ENCODE measurements around the gene CA11.
"Not testable (repeated sequence)": the region's sequence is repeated elsewhere in the genome, so short reads cannot be mapped to it uniquely, and the experiment has no call there.

CA11 gene

DNA sequence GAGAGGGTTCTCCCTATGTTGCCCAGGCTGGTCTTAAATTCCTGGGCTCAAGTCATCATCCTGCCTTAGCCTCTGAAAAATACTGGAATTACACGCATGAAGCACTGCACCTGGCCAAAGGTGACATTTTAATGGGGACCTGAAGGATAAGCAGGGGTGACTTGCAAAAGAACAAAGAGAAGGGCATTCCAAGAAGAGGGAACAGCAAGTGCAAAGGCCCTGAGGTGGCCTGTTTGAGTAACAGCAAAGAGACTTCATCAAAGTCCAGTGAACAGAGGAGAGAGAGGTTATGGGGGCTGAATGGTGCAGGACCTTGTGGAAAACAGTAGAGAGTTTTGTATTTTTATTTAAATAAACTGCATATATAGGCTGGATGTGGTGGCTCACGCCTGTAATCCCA is 4.1 kb downstream of the CA11 start:
- DNase-seq (ENCODE audit: low spot score), result no peak

GRCh38 chr19:48639483-48640375 is 6.3 kb downstream of the CA11 start:
- DNase-seq (ENCODE audit: low spot score), result peak; percentile 58

DNA sequence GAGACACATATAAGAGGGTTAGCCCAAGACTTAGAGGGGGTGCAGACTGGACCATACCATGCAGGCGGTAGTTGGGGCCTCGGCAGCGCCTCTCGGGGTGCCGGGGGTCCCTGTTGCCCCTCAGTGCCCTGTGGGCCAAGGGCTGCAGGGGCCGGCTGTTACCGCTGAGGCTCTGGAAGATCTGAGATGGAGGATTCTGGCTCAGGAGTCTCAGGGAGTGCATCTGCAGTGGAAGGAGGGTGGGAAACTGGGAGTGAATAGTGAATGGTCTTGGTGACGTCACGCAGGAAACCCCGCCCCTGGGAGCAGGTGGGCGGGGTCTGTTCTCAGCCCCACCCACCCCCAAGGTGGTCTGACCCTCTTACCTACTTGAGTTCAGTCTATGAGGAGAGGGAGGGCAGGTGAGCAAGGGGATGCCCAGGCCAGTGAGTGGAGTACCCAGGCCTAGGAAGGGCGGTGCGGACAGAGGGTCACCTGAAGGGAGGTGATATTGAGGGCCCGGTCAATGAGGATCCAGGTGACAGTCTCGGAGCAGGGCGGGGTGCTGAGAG is 7.1 kb downstream of the CA11 start:
- DNase-seq (ENCODE audit: low spot score), result no peak

DNA sequence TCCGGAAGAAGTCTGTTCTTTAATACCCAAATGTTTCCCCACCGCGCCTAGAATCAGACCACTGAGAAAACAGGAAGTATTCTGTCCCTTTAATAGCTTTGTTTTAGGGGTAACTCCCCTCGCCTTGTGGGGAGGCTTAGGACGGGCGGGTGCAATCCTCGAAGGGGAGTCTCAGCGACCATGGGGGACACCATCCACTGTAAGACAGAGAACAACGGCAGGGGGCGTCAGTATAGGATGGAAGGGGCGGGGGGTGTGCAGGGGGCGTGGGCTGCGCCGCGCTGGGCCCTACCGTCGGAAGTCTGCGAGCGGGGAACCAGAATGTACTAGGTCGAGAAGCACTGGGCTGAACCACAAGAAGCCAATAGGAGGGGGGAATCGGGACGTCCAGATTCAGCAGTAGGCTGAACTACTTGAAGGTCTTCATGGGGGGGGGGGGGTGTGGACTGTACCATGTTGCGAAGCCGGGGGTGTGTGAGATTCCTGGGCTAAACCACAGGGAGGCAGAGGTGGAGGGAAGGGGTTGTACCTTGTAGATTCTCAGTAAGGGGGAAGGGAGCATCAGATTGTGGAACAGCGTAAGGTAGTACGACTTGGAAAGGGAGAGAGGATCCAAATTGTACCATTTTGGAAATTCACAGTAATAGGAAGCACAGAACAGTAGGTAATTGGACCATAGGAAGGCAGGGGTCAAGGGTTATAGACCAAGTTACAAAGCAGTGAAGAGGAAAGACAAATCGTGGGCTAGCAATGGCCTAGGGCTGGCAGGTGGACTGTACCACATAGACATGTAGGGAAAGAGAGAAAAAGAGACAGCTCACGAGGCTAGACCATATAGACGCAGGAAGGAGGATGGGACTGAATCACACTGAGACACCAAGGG is 7.8 kb downstream of the CA11 start:
- DNase-seq (ENCODE audit: low spot score), result peak; percentile 99

- peak; percentile 99 for DNase-seq (ENCODE audit: low spot score)
These were observed 8.5 kb downstream of the CA11 start for GRCh38 chr19:48637449-48637947.

GRCh38 chr19:48636859-48637448 is 9.0 kb downstream of the CA11 start, which contains the start of gene DBP:
DBP (minus strand) TSS chr19:48637379; CDS start chr19:48636994, 385 bp downstream.
- no peak for DNase-seq (ENCODE audit: low spot score)

DNA sequence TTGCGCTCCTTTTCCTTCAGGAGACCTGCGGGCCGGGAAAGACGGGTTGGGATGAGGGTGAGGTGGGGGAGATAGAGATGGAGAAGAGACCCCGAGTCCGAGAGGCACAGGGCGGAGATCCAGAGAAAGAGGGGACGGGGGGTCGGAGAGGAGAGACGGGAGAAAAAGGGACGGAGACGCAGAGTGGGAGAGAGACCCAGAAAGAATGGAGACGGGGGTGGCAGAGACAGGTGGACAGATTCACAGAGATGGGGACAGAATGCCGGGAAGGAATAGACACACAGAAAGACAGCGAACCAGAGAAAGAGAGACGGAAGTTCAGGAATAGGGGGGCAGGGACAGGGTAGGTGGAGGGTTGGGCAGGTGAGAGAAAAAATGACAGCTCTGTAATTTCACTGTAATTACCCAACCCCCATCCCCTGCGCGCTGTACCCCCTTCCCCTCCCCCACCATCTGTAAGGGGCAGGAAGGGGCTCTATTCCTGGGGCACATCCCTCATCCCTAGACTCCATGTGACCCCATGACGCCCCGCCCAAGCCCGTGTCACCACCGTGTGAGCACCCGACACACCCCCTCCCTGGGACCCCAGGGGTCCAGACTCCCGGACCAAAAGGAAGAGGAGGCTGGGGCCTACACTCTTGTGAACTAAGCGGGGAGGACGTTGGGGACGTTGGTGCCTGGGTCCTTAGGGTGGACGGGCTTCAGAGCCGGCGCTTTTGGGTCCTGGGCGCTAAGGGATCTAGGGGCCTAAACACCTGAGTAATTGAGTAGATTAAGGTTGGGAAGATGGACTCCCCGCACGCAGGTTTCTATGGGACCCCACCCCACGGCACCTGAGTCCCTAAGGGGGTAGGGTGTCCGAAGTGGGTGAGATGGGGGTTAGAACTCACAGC is 9.8 kb downstream of the CA11 start:
- DNase-seq (ENCODE audit: low spot score), result no peak

DNA sequence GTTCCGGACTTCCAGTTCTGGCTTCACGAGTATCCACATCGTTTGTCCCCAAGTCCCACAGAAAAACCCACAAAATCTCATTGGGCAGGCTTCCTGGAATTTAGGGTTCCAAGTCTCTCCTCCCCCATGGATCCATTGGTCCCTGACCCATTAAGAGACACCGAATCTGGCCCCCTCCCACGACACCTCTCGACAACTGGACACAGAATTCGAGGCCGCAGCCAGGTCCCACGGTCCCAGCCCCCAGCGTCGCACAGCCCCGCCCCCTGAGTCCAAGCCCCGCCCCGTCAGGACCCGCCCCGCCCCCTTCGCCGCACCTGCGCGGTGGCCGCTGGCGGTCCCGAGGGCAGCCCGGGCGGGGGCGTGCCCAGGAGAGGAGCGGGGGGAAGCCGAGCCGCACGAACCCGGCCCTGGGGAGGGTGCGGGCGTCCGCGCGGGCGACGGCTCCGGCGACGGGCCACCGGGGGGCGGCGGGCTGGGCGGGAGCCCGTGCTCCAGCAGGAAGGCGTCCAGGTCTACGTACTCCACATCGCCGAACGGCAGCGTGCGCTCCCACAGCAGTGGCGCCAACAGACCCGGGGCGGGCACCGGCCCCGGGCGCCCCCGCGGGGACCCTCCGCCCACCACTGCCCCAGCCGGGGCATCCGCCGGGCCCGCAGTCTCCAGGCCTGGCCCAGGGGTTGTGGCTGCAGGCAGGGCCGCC is 10.6 kb downstream of the CA11 start:
- DNase-seq (ENCODE audit: low spot score), result peak; percentile 55

DNA sequence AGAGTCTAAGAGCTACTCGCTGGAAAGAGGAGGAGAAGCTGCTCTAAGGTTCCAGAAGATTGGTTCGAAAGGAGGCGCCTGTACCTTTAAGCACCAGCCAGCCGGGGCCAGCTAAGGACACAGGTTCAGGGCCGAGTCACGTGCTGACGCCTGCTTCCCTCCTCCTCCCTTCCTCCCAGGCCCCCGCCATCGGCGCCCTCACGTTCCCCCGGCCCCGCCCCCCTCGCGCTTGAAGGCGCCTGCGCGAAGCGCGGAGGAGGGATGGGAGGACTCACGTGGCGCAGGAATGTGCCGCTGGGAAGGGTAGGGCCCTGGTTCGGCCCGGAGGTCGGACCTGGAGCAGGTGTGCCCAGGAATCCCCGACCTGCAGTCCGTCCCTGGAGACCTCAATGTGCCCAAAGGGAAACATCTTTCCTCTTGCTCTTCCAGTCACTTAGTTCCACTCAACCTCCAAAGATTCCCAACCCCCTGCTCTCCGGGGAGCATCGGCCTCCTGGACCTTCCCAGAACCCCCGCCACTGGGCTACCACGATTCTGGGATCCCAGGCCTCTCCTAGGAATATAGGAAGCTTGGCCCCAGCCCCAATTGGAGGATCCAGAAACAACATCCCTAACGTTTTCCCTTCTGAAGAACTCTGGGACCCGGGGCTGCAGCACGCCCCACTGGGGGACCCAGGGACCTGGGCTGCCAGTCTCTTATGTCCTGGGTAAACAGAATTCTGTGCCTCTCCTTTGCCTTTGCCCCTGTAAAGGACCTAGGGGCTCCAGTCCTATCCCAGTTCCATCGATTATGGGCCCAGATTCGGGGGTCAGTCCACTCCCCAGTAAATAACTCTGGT is 11.3 kb downstream of the CA11 start:
- DNase-seq (ENCODE audit: low spot score), result peak; percentile 99

GRCh38 chr19:48634036-48634342 is 12.0 kb downstream of the CA11 start:
- no peak for DNase-seq (ENCODE audit: low spot score)

DNA sequence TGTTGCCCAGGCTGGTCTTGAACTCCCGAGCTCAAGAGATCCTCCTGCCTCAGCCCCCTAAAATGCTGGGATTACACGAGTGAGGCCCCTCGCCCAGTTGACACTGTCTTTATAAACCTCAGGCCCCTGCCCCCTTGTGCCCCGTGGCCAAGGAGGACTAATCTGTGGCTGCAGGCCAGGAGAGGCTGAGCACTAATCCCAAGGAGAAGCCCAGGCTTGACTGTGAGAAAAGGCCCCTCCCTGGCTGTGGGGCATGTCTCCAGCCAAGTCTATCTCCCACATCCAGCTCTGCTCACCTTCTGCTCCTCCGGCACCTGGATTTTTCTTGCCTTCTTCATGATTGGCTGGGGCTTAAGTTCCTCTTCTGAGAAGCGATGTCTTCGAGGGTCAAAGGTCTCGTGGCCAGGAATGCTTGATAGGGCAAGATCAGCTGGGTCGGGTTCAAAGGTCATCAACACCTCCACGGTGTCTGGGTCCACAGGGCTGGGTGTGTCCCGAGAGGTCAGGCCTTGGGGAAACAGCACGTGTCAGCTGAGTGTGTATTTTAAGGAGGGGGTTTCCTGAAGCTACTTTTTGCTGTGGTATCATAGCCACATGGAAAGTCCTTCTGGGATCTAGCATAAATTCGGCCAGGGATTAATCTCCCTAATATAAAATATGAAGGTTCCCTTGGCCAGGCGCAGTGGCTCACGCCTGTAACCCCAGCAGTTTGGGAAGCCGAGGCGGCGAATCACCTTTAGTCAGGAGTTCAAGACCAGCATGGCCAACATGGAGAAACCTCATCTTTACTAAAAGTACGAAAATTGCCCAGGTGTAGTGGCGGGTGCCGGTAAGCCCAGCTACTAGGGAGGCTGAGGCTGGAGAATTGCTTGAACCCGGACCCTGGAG is 12.6 kb downstream of the CA11 start:
- no peak for DNase-seq (ENCODE audit: low spot score)

DNA sequence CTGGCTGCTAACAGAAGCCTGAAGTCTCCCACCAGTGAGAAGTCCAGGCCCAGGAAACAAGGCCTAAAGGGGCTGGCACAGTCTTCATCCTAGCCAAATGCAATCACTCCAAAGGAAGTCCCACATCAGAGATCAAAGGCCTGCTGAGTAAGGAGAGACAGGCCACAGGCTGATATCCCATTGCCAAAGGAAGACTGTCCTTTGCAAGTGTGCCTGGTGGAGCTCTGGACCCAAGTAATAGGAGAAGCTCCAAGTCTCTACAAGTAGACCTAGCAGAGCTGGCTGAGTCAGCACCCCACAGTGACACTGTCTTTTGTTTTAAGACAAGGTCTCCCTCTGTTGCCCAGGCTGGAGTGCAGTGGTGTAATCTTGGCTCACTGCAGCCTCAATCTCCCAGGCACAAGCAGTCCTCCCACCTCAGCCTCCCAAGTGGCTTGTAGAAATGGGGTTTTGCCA is 13.3 kb downstream of the CA11 start:
- peak; percentile 84 for DNase-seq (ENCODE audit: low spot score)

DNA sequence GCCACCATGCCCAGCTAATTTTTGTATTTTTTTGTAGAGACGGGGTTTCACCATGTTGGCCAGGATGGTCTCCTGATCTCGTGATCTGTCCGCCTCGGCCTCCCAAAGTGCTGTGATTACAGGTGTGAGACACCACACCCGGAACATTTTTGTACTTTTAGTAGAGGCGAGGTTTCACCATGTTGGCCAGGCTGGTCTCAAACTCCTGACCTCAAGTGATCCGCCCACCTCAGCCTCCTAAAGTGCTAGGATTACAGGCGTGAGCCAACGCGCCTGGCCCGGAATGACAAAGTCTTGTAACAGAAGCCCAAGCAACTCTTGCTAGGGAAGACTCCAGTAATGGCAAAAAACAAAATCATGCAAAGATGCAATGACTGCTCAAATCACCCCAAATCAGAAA is 13.7 kb downstream of the CA11 start:
- DNase-seq (ENCODE audit: low spot score), result not testable (repeated sequence)

- DNase-seq (ENCODE audit: low spot score), result no peak
These were observed 14.8 kb downstream of the CA11 start for GRCh38 chr19:48631225-48631624.

DNA sequence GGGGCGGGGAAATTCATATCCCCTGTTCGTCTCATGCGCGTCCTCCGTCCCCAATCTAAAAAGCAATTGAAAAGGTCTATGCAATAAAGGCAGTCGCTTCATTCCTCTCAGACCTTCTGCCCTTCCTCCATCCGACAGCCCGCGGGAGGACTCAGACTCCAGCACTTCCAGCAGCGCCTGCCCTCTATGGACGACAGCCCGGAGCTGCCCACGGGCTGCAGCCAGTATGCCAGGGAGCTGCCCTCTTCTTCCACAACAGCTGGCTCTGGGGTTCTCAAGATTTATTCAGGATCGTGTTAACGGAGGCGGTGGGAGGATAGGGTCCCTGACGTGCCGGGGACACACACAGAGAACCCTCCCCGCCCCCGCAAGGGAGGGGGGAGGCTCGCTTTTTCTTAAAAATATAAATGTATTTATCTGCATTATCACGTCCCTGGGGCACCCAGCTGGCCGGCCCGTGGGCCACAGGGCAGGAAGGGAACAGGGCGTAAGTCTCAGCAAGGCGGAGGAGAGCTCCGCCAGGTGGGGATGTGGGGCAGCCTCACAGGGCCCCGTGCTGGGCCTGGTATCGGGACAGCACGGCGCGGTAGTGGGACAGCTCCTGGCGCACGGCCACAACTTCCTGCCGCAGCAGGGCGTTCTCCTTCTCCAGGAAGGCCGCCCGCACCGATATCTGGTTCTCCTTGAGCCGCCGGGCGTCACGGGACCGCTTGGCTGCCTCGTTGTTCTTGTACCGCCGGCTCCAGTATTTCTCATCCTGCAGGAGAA is 15.5 kb downstream of the CA11 start:
- peak; percentile 64 for DNase-seq (ENCODE audit: low spot score)

GRCh38 chr19:48629599-48630295 is 16.2 kb downstream of the CA11 start:
- peak; percentile 80 for DNase-seq (ENCODE audit: low spot score)

DNA sequence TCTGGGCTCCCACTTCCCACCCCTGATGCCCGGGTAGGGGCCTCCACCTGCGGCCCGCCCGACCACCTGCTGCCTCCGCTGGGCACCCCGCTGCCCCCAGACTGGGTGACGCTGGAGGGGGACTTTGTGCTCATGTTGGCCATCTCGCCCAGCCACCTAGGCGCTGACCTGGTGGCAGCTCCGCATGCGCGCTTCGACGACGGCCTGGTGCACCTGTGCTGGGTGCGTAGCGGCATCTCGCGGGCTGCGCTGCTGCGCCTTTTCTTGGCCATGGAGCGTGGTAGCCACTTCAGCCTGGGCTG is 16.7 kb downstream of the CA11 start:
- DNase-seq (ENCODE audit: low spot score), result no peak

Data from SW480 (cell line).